ENCODE data around the gene HIBADH. TPM values are rescaled to one million over a fixed set of nuclear protein-coding genes. Genes with fewer than 3 reads are reported as not detected.

The HIBADH gene
- total and polyA plus RNA-seq, 10 of the 15 experiments (the other 5 are each of a cell fraction or from before 2014, with no cell fraction given) = 8.7 to 36.1 (median 18.6) TPM

DNA sequence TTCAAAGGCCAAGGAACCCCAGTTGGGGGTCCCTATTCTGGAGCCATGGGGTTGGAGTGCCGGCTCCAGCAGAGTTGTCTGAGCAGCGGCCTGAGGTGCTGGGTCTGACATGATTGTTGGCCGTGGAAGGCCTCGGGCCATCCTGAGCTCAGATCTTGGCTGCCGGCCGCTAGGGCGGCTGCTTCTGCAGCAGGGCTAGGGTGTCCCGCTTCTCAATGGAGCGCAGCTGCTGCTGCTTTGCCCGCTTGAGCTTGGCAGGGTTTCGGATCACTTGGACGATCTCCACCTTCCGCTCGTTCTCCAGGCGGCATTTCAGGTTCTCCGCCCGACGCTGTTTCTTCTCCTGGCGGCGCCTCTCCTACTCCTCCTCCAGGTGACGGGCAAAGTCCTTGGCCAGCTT lies 171.1 kb downstream of the HIBADH start (continued):
- TF ChIP-seq EGR1 (IDR thresholded peaks at IDR 0.05; ENCODE audit: borderline replicate concordance in 1 of 2, low read depth in 2 of 2, low read length in 2 of 2) (no peak), HDAC2 (IDR thresholded peaks at IDR 0.05) (no peak), STAT3 (IDR thresholded peaks at IDR 0.05; ENCODE audit: low read depth, low read length) (no peak), KDM1A (IDR thresholded peaks at IDR 0.05; ENCODE audit: borderline replicate concordance) (no peak), CEBPB (IDR thresholded peaks at IDR 0.05; ENCODE audit: borderline replicate concordance in 1 of 2, low read depth in 2 of 2, low read length in 2 of 2) (no peak), SRF (IDR thresholded peaks at IDR 0.05; ENCODE audit: low read depth in 2 of 2, low read length in 2 of 2) (no peak)
- TF ChIP-seq, protein P1, sequence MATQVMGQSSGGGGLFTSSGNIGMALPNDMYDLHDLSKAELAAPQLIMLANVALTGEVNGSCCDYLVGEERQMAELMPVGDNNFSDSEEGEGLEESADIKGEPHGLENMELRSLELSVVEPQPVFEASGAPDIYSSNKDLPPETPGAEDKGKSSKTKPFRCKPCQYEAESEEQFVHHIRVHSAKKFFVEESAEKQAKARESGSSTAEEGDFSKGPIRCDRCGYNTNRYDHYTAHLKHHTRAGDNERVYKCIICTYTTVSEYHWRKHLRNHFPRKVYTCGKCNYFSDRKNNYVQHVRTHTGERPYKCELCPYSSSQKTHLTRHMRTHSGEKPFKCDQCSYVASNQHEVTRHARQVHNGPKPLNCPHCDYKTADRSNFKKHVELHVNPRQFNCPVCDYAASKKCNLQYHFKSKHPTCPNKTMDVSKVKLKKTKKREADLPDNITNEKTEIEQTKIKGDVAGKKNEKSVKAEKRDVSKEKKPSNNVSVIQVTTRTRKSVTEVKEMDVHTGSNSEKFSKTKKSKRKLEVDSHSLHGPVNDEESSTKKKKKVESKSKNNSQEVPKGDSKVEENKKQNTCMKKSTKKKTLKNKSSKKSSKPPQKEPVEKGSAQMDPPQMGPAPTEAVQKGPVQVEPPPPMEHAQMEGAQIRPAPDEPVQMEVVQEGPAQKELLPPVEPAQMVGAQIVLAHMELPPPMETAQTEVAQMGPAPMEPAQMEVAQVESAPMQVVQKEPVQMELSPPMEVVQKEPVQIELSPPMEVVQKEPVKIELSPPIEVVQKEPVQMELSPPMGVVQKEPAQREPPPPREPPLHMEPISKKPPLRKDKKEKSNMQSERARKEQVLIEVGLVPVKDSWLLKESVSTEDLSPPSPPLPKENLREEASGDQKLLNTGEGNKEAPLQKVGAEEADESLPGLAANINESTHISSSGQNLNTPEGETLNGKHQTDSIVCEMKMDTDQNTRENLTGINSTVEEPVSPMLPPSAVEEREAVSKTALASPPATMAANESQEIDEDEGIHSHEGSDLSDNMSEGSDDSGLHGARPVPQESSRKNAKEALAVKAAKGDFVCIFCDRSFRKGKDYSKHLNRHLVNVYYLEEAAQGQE (IDR thresholded peaks at IDR 0.05; ENCODE audit: low read depth, low read length) = no peak
- TF ChIP-seq, protein P2, sequence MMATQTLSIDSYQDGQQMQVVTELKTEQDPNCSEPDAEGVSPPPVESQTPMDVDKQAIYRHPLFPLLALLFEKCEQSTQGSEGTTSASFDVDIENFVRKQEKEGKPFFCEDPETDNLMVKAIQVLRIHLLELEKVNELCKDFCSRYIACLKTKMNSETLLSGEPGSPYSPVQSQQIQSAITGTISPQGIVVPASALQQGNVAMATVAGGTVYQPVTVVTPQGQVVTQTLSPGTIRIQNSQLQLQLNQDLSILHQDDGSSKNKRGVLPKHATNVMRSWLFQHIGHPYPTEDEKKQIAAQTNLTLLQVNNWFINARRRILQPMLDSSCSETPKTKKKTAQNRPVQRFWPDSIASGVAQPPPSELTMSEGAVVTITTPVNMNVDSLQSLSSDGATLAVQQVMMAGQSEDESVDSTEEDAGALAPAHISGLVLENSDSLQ (IDR thresholded peaks at IDR 0.05) = no peak

DNA sequence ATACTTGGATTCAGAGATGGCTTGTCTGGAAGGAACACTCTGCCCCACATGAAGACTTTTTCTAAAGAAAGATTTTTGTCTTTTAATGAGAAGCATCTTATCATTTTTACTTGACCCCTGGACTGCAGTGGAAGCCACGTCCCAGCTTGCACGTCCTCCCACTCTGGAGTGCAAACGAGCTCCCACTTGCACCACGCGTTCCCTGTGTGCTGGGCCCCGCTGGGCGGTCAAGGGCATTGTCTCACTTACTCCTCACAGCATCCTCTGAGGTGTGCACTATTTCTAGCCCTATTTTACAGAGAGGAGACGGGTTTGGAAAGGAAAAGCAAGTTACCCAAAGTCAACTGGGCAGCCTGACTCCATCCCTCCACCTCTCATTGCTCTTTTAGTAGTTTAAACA lies 175.2 kb downstream of the HIBADH start:
- ATAC-seq (no peak), FAIRE-seq (no peak), DNase-seq (ENCODE audit: low read depth, low spot score) (no peak)
- H3K27ac ChIP-seq (ENCODE audit: control insufficient read depth, insufficient read depth) = no peak overlapping the region
- 27% methylated on average over 8 of the region's 8 CpGs for WGBS (ENCODE audit: insufficient coverage, insufficient replicate concordance, low lambda C conversion rate, missing lambda C conversion rate)
- RAD21 ChIA-PET (ENCODE audit: unreplicated experiment) = no interaction called here
- H3K9me3 ChIP-seq (replicated peaks; ENCODE audit: control insufficient read depth, insufficient read depth, low read length) = no peaks in the 10 kb centered on the region
- H3K27me3 ChIP-seq (replicated peaks in 1 of 2; ENCODE audit: control insufficient read depth in 2 of 2, insufficient read depth in 2 of 2, low read length in 1 of 2) = no peaks in the 10 kb centered on the region; a peak in 2 of 4 replicates
- in situ Hi-C loops (cut with MboI) = no loop called here
- H3K36me3 ChIP-seq (ENCODE audit: control insufficient read depth in 2 of 2, insufficient read depth in 2 of 2, low read length in 1 of 2) = no peaks in the 10 kb centered on the region
- H4K20me1 ChIP-seq (ENCODE audit: control insufficient read depth, insufficient read depth) = no peaks in the 10 kb centered on the region
- no peaks in the 10 kb centered on the region for H3K4me1 ChIP-seq (ENCODE audit: control insufficient read depth, insufficient read depth, low read length)
- no peak overlapping the region for H3K9ac ChIP-seq (ENCODE audit: control insufficient read depth, insufficient read depth, low read length)
- H3K4me3 ChIP-seq = no peak overlapping the region
- POLR2A ChIA-PET = no interaction called here
- BruUV-seq (replicated peaks) = no TSS peak
- intact Hi-C loops (cut with micrococcal nuclease; ENCODE audit: unreplicated experiment) = no loop called here
- H3K4me2 ChIP-seq (ENCODE audit: control insufficient read depth, insufficient read depth) = no peak overlapping the region
- no peak overlapping the region for H2AFZ ChIP-seq (ENCODE audit: control insufficient read depth, low read depth, low read length)
- CTCF ChIA-PET = no interaction called here
- SMC1A ChIA-PET (ENCODE audit: uncharacterized antibody, unreplicated experiment) = no interaction called here
- H3K79me2 ChIP-seq (ENCODE audit: control insufficient read depth, insufficient read depth, low read length) = no peaks in the 10 kb centered on the region
- TF ChIP-seq SUZ12 (IDR thresholded peaks at IDR 0.05; ENCODE audit: unreplicated experiment) = no peak
- no peak for TF ChIP-seq JUND (IDR thresholded peaks at IDR 0.05; ENCODE audit: low read depth, low read length)
- TF ChIP-seq, protein P3, sequence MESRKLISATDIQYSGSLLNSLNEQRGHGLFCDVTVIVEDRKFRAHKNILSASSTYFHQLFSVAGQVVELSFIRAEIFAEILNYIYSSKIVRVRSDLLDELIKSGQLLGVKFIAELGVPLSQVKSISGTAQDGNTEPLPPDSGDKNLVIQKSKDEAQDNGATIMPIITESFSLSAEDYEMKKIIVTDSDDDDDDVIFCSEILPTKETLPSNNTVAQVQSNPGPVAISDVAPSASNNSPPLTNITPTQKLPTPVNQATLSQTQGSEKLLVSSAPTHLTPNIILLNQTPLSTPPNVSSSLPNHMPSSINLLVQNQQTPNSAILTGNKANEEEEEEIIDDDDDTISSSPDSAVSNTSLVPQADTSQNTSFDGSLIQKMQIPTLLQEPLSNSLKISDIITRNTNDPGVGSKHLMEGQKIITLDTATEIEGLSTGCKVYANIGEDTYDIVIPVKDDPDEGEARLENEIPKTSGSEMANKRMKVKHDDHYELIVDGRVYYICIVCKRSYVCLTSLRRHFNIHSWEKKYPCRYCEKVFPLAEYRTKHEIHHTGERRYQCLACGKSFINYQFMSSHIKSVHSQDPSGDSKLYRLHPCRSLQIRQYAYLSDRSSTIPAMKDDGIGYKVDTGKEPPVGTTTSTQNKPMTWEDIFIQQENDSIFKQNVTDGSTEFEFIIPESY (IDR thresholded peaks at IDR 0.05) = no peak
- no peak for TF ChIP-seq YBX1 (IDR thresholded peaks at IDR 0.05)
- TF ChIP-seq CHD2 (IDR thresholded peaks at IDR 0.05; ENCODE audit: borderline replicate concordance, low read depth, low read length) = no peak
- no peak for TF ChIP-seq SMC3 (IDR thresholded peaks at IDR 0.05; ENCODE audit: borderline replicate concordance, low read length)
- TF ChIP-seq SUPT20H (IDR thresholded peaks at IDR 0.05; ENCODE audit: borderline replicate concordance, control insufficient read depth, low read depth, low read length) = no peak
- no peak for TF ChIP-seq TAF1 (IDR thresholded peaks at IDR 0.05; ENCODE audit: borderline replicate concordance, low read depth, low read length)
